ENCODE measurements around the gene ARHGEF11. TPM values are rescaled to one million over a fixed set of nuclear protein-coding genes. Genes with fewer than 3 reads are reported as not detected.

The ARHGEF11 gene
- polyA plus RNA-seq, 10 donors, result 16.3 to 24.9 (median 20.7) TPM

GRCh38 chr1:156956333-156956732, 89.2 kb downstream of the ARHGEF11 start:
- DNase-seq, result no peak

GRCh38 chr1:156953571-156953970, 92.0 kb downstream of the ARHGEF11 start:
- no peak for DNase-seq

- DNase-seq, result no peak
Measured at GRCh38 chr1:156951371-156951770, 94.2 kb downstream of the ARHGEF11 start.

GRCh38 chr1:156949127-156949526, 96.4 kb downstream of the ARHGEF11 start:
- DNase-seq, result no peak

GRCh38 chr1:156948708-156949107, 96.8 kb downstream of the ARHGEF11 start:
- DNase-seq, result no peak

GRCh38 chr1:156947818-156948525, 97.6 kb downstream of the ARHGEF11 start:
- no peak for DNase-seq

- DNase-seq, result no peak
Measured at GRCh38 chr1:156947127-156947526, 98.4 kb downstream of the ARHGEF11 start.

- no peak for DNase-seq
Measured at GRCh38 chr1:156945881-156946661, 99.5 kb downstream of the ARHGEF11 start.

- no peak for DNase-seq
Measured at GRCh38 chr1:156944848-156945247, 100.7 kb downstream of the ARHGEF11 start.

- no peak for DNase-seq
Measured at GRCh38 chr1:156944268-156944667, 101.3 kb downstream of the ARHGEF11 start.

GRCh38 chr1:156943756-156944155, 101.8 kb downstream of the ARHGEF11 start:
- no peak for DNase-seq

GRCh38 chr1:156942576-156942975, 103.0 kb downstream of the ARHGEF11 start:
- no peak for DNase-seq

- no peak for DNase-seq
Measured at GRCh38 chr1:156942176-156942575, 103.4 kb downstream of the ARHGEF11 start.

- DNase-seq, result no peak
Measured at GRCh38 chr1:156941675-156942074, 103.9 kb downstream of the ARHGEF11 start.

- DNase-seq, result no peak
Measured at GRCh38 chr1:156939786-156940334, 105.7 kb downstream of the ARHGEF11 start.

GRCh38 chr1:156938813-156939212, 106.7 kb downstream of the ARHGEF11 start:
- no peak for DNase-seq

GRCh38 chr1:156937883-156938282, 107.7 kb downstream of the ARHGEF11 start:
- DNase-seq, result no peak

GRCh38 chr1:156936721-156937220, 108.8 kb downstream of the ARHGEF11 start:
- DNase-seq, result no peak

- DNase-seq, result no peak
Measured at GRCh38 chr1:156936191-156936590, 109.4 kb downstream of the ARHGEF11 start.

GRCh38 chr1:156935505-156936128, 109.9 kb downstream of the ARHGEF11 start:
- DNase-seq, result no peak

GRCh38 chr1:156933136-156933535, 112.4 kb downstream of the ARHGEF11 start:
- DNase-seq, result no peak

- no peak for DNase-seq
Measured at GRCh38 chr1:156931974-156932710, 113.4 kb downstream of the ARHGEF11 start.
